Cardiac muscle cell (in vitro differentiated cells and primary cell): ENCODE results near the gene NADK2. TPM values are rescaled to one million over a fixed set of nuclear protein-coding genes. Genes with fewer than 3 reads are reported as not detected.
A peak's percentile ranks its signal among the peaks of the same experiment; 100 is the strongest.

Experiments
- DNase-seq, 2 donors: peaks; one replicate each; pipeline versions ENCODE4 v3.0.0 to v3.0.0-alpha.2; 2010 to 2017; ENCODE audit warnings: low read depth in 1 of 2, low spot score in 1 of 2
- H3K27ac ChIP-seq: fragments of 200-600 bp; sonication (generic); 2 replicates; pipeline ENCODE4 v1.5.1; 2016
- H3K27me3 ChIP-seq: fragments of 200-600 bp; sonication (generic); 2 replicates; pipeline ENCODE4 v1.6.0; 2016; ENCODE audit warnings: control low read depth
- H3K36me3 ChIP-seq: fragments of 200-600 bp; sonication (generic); 2 replicates; pipeline ENCODE4 v1.5.1; 2016; ENCODE audit warnings: control low read depth
- H3K4me1 ChIP-seq: fragments of 200-600 bp; sonication (generic); 2 replicates; pipeline ENCODE4 v1.8.1; 2017; ENCODE audit warnings: low read depth, mild to moderate bottlenecking, mixed run types
- H3K4me3 ChIP-seq: fragments of 200-600 bp; sonication (generic); 2 replicates; pipeline ENCODE4 v1.5.1; 2016; ENCODE audit warnings: mild to moderate bottlenecking
- H3K9me3 ChIP-seq: fragments of 200-600 bp; sonication (generic); 2 replicates; pipeline ENCODE4 v1.5.1; 2017; ENCODE audit warnings: low read depth, mild to moderate bottlenecking, control low read depth
- polyA plus RNA-seq: library from polyadenylated mRNA; unstranded; fragments of >200 nt; fragmentation: Nextera tagmentation; extraction: Ambion mirVana; gene quantifications from 2 replicates; pipeline ENCODE4 v1.2.1, GENCODE V29; 2016
- total RNA-seq: library from RNA; depleted of rRNA; stranded (reverse); fragments of >200 nt; gene quantifications from 2 replicates; pipeline ENCODE4 v1.2.3, GENCODE V29; 2016
- TF ChIP-seq, protein P1 (sequence below): IDR thresholded peaks from 2 replicates; pipeline ENCODE4 v1.5.1; 2012; ENCODE audit warnings: low read depth, mild to moderate bottlenecking, low read length

Gene NADK2
- total and polyA plus RNA-seq, 2 experiments from 2014 or later = 37.8 to 41.3 TPM

DNA sequence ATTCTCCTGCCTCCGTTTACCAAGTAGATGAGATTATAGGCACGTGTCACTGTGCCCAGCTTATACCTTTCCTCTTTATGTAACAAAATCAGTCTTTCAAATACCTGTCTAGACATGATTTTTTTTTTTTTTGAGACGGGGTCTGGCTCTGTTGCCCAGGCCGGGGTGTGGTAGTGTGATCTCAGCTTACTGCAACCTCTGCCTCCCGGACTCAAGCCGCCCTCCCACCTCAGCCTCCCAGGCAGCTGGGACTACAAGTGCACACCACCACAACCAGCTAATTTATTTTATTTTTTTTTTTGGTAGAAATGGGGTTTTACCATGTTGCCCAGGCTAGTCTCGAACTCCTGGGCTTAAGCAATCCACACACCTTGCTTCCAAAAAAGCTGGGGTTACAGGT is 13.2 kb downstream of the NADK2 start:
- H3K36me3 ChIP-seq = peaks cover 16% of the 10 kb centered on the region
- DNase-seq = no peak
- H3K4me3 ChIP-seq = no peak overlapping the region
- no peaks in the 10 kb centered on the region for H3K27me3 ChIP-seq
- H3K27ac ChIP-seq = no peak overlapping the region
- peaks cover 14% of the 10 kb centered on the region for H3K4me1 ChIP-seq
- no peaks in the 10 kb centered on the region for H3K9me3 ChIP-seq
- TF ChIP-seq, protein P1, sequence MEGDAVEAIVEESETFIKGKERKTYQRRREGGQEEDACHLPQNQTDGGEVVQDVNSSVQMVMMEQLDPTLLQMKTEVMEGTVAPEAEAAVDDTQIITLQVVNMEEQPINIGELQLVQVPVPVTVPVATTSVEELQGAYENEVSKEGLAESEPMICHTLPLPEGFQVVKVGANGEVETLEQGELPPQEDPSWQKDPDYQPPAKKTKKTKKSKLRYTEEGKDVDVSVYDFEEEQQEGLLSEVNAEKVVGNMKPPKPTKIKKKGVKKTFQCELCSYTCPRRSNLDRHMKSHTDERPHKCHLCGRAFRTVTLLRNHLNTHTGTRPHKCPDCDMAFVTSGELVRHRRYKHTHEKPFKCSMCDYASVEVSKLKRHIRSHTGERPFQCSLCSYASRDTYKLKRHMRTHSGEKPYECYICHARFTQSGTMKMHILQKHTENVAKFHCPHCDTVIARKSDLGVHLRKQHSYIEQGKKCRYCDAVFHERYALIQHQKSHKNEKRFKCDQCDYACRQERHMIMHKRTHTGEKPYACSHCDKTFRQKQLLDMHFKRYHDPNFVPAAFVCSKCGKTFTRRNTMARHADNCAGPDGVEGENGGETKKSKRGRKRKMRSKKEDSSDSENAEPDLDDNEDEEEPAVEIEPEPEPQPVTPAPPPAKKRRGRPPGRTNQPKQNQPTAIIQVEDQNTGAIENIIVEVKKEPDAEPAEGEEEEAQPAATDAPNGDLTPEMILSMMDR = no peak

DNA sequence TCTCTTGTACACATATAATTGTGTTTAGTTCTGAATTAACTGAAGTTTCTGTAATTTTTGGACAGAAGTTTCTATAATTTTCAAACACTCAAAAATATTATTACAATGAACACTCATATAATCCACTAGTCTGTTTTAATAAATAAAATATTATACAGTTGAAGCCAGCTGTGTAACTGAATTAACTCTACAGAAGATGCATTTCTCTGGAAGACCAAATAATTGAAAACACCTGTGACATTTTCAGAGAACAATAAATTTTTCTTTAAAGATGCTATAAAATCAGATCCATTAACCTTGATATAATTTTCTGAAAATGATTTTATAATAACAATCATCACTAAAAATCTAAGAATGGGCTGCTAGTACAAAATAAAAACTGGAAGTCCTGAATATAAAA is 14.7 kb downstream of the NADK2 start:
- Histone ChIP-seq H3K4me3 (no peak overlapping the region), H3K27ac (no peak overlapping the region), H3K4me1 (peaks cover 9% of the 10 kb centered on the region), H3K9me3 (no peaks in the 10 kb centered on the region), H3K27me3 (no peaks in the 10 kb centered on the region), H3K36me3 (peaks cover 16% of the 10 kb centered on the region)
- TF ChIP-seq, protein P1 = no peak
- no peak for DNase-seq

DNA sequence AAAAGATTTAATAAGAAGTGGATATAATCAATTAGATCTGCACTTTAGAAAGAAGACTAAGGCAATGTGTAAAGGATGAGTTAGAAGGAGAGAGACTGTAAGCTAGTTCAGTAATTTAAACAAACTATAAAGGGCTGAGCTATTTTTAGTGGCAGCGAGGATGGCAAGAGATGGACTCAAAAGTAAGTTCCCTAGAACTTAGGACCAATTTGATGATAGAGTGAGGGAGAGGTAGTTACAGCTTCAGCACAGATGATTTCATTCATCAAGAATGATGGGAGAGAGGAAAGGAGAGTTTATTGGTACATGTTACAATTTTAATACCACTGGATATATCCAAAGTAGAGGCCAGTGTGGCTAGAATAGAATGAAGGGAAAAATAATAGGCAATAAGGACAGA is 19.1 kb downstream of the NADK2 start:
- DNase-seq = no peak
- Histone ChIP-seq H3K4me1 (no peaks in the 10 kb centered on the region), H3K27me3 (no peaks in the 10 kb centered on the region), H3K27ac (no peak overlapping the region), H3K36me3 (peaks cover 30% of the 10 kb centered on the region), H3K9me3 (no peaks in the 10 kb centered on the region), H3K4me3 (no peak overlapping the region)
- TF ChIP-seq, protein P1 = no peak

DNA sequence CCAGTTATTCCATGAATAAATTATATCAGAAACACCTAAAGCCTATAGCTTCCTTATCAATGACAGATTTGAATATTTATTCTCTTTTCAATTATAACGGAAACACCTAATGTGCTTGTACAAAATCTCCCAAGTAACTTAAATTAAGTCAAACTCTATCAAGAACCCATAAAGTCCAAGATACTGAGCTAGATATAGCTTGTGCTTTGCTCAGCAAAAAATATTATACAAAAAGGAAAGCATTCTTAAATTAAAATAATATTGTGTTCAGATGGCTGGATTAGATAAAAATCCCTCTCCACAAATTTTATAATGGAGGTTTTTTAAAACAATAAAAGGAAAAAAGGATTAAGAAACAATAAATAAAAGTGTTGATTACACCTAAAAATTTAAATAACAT is 23.7 kb downstream of the NADK2 start:
- TF ChIP-seq, protein P1 = no peak
- H3K9me3 ChIP-seq = no peaks in the 10 kb centered on the region
- no peaks in the 10 kb centered on the region for H3K4me1 ChIP-seq
- H3K27me3 ChIP-seq = no peaks in the 10 kb centered on the region
- no peak overlapping the region for H3K27ac ChIP-seq
- H3K4me3 ChIP-seq = no peak overlapping the region
- DNase-seq = no peak
- H3K36me3 ChIP-seq = peaks cover 38% of the 10 kb centered on the region

DNA sequence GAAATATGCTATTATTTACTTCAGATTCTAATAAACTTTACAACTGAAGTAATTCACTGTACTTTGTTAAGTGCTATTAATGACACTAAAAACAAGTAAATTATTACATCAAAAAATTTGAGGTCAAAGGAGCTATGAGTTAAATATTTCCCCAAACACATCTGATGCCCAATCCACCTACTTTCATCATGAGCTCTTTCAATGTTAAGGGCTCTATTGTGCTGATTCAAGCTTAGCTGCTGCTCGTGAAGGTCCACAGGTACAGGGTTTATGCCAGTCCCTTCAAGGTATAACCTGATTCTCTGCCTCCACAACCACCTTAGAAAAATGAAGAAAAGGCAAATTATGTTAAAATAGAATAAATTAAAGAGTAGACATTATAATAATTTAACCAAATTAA is 24.2 kb downstream of the NADK2 start:
- H3K36me3 ChIP-seq = peaks cover 43% of the 10 kb centered on the region
- no peaks in the 10 kb centered on the region for H3K9me3 ChIP-seq
- TF ChIP-seq, protein P1 = no peak
- H3K4me1 ChIP-seq = no peaks in the 10 kb centered on the region
- no peak overlapping the region for H3K27ac ChIP-seq
- DNase-seq = no peak
- H3K27me3 ChIP-seq = no peaks in the 10 kb centered on the region
- no peak overlapping the region for H3K4me3 ChIP-seq

DNA sequence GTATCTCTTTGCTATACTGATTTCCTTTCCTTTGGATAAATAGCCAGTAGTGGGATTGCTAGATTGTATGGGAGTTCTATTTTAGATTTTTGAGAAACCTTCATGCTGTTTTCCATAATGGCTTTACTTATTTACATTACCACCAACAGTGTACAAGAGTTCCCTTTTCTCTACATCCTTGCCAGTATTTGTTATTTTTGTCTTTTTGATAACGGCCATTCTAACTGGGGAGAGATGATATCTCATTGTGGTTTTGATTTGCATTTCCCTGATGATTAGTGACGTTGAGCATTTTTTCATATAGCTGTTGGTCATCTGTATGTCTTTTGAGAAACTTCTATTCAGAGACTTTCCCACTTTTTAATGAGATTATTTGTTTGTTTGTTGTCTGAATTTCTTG is 25.8 kb downstream of the NADK2 start:
- TF ChIP-seq, protein P1 = no peak
- H3K36me3 ChIP-seq = peaks cover 48% of the 10 kb centered on the region
- DNase-seq = peak in 1 of 2 donors; percentile 27
- no peaks in the 10 kb centered on the region for H3K4me1 ChIP-seq
- H3K27me3 ChIP-seq = no peaks in the 10 kb centered on the region
- no peak overlapping the region for H3K4me3 ChIP-seq
- no peaks in the 10 kb centered on the region for H3K9me3 ChIP-seq
- no peak overlapping the region for H3K27ac ChIP-seq
